Smooth muscle cell (in vitro differentiated cells): ENCODE measurements around the gene OMP. TPM values are rescaled to one million over a fixed set of nuclear protein-coding genes. Genes with fewer than 3 reads are reported as not detected.

Source experiments
- DNase-seq: peaks from one replicate; lab custom pipeline; 2025; ENCODE audit not compliant: unreplicated experiment; lab: John Stamatoyannopoulos, UW
- H2AFZ ChIP-seq: fragments of 200-600 bp; sonication (generic); 2 replicates; pipeline ENCODE4 v1.6.0; 2016; ENCODE audit warnings: antibody characterized with exemption, low read depth, mild to moderate bottlenecking
- H3F3A ChIP-seq: fragments of 200-600 bp; sonication (generic); 2 replicates; pipeline ENCODE4 v1.6.0; 2017; ENCODE audit warnings: antibody characterized with exemption, low read depth
- H3K27ac ChIP-seq: fragments of 200-600 bp; sonication (generic); 2 replicates; pipeline ENCODE4 v1.5.1; 2016; ENCODE audit warnings: low read depth, mild to moderate bottlenecking
- H3K27me3 ChIP-seq: fragments of 200-600 bp; sonication (generic); 2 replicates; pipeline ENCODE4 v1.6.1; 2016; ENCODE audit warnings: low read depth, mild to moderate bottlenecking
- H3K36me3 ChIP-seq: fragments of 200-600 bp; sonication (generic); 2 replicates; pipeline ENCODE4 v1.5.1; 2016; ENCODE audit warnings: low read depth
- H3K4me1 ChIP-seq: fragments of 200-600 bp; sonication (generic); 2 replicates; pipeline ENCODE4 v1.5.1; 2016; ENCODE audit warnings: low read depth
- H3K4me2 ChIP-seq: fragments of 200-600 bp; sonication (generic); 2 replicates; pipeline ENCODE4 v1.6.0; 2016; ENCODE audit warnings: mild to moderate bottlenecking
- H3K4me3 ChIP-seq: fragments of 200-600 bp; sonication (generic); 2 replicates; pipeline ENCODE4 v1.5.1; 2016; ENCODE audit warnings: mild to moderate bottlenecking
- H3K79me2 ChIP-seq: fragments of 200-600 bp; sonication (generic); 2 replicates; pipeline ENCODE4 v1.6.0; 2016; ENCODE audit warnings: low read depth, mild to moderate bottlenecking
- H3K9ac ChIP-seq: fragments of 200-600 bp; sonication (generic); 2 replicates; pipeline ENCODE4 v1.6.0; 2016; ENCODE audit warnings: low read depth
- H3K9me3 ChIP-seq: fragments of 200-600 bp; sonication (generic); replicated peaks from 2 replicates; pipeline ENCODE4 v1.5.1; 2016; ENCODE audit warnings: low read depth
- H4K20me1 ChIP-seq: fragments of 200-600 bp; sonication (generic); 2 replicates; pipeline ENCODE4 v1.6.0; 2016; ENCODE audit warnings: low read depth
- WGBS: methylation state at CpG from one replicate; pipeline ENCODE4 v1.1.7; 2016; ENCODE audit warnings: low lambda C conversion rate; 5-methylcytosine and 5-hydroxymethylcytosine counted together
- polyA plus RNA-seq: library from polyadenylated mRNA; unstranded; fragments of >200 nt; fragmentation: Nextera tagmentation; extraction: Ambion mirVana; gene quantifications from 2 replicates; pipeline ENCODE4 v1.2.1, GENCODE V29; 2016
- total RNA-seq: library from RNA; depleted of rRNA; stranded (reverse); fragments of >200 nt; gene quantifications from 2 replicates; pipeline ENCODE4 v1.2.3, GENCODE V29; 2014
- TF ChIP-seq, protein P1 (sequence below): fragments of 200-600 bp; sonication (generic); IDR thresholded peaks from 2 replicates; pipeline ENCODE4 v1.5.1; 2017; ENCODE audit warnings: borderline replicate concordance, mild to moderate bottlenecking, antibody characterized with exemption; ENCODE audit not compliant: insufficient read depth, poor library complexity, severe bottlenecking

The OMP gene
- total and polyA plus RNA-seq, 2 experiments from 2014 or later, result not detected

GRCh38 chr11:77064648-77065217 is 37.9 kb upstream of the OMP start:
- no peak for DNase-seq
- Histone ChIP-seq H3K79me2 (peaks cover 6% of the 10 kb centered on the region), H3K9me3 (no peaks in the 10 kb centered on the region), H3K4me3 (no peak overlapping the region), H3F3A (no peaks in the 10 kb centered on the region), H2AFZ (no peak overlapping the region), H3K27me3 (no peaks in the 10 kb centered on the region), H3K9ac (no peak overlapping the region), H3K4me1 (peaks cover 5% of the 10 kb centered on the region), H3K36me3 (no peaks in the 10 kb centered on the region), H3K4me2 (no peak overlapping the region), H3K27ac (no peak overlapping the region), H4K20me1 (peaks cover 8% of the 10 kb centered on the region)
- 89% methylated on average over 4 of the region's 4 CpGs for WGBS
- TF ChIP-seq, protein P1, sequence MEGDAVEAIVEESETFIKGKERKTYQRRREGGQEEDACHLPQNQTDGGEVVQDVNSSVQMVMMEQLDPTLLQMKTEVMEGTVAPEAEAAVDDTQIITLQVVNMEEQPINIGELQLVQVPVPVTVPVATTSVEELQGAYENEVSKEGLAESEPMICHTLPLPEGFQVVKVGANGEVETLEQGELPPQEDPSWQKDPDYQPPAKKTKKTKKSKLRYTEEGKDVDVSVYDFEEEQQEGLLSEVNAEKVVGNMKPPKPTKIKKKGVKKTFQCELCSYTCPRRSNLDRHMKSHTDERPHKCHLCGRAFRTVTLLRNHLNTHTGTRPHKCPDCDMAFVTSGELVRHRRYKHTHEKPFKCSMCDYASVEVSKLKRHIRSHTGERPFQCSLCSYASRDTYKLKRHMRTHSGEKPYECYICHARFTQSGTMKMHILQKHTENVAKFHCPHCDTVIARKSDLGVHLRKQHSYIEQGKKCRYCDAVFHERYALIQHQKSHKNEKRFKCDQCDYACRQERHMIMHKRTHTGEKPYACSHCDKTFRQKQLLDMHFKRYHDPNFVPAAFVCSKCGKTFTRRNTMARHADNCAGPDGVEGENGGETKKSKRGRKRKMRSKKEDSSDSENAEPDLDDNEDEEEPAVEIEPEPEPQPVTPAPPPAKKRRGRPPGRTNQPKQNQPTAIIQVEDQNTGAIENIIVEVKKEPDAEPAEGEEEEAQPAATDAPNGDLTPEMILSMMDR, result no peak

- H3K27ac ChIP-seq, result peak overlapping the region; percentile 78
- H3K79me2 ChIP-seq, result peaks cover 6% of the 10 kb centered on the region
- H3K9ac ChIP-seq, result peak overlapping the region; percentile 52
- TF ChIP-seq, protein P1, result no peak
- H2AFZ ChIP-seq, result peak overlapping the region; percentile 80
- H3K4me3 ChIP-seq, result peak overlapping the region; percentile 77
- peak; percentile 68 for DNase-seq
- no peaks in the 10 kb centered on the region for H3K36me3 ChIP-seq
- H3K4me1 ChIP-seq, result peaks cover 5% of the 10 kb centered on the region
- H3K9me3 ChIP-seq, result no peaks in the 10 kb centered on the region
- H4K20me1 ChIP-seq, result peaks cover 8% of the 10 kb centered on the region
- no peaks in the 10 kb centered on the region for H3K27me3 ChIP-seq
- 11% methylated on average over 14 of the region's 14 CpGs for WGBS
- no peaks in the 10 kb centered on the region for H3F3A ChIP-seq
- H3K4me2 ChIP-seq, result peak overlapping the region; percentile 99
Measured at GRCh38 chr11:77065878-77066228, 36.8 kb upstream of the OMP start.

DNA sequence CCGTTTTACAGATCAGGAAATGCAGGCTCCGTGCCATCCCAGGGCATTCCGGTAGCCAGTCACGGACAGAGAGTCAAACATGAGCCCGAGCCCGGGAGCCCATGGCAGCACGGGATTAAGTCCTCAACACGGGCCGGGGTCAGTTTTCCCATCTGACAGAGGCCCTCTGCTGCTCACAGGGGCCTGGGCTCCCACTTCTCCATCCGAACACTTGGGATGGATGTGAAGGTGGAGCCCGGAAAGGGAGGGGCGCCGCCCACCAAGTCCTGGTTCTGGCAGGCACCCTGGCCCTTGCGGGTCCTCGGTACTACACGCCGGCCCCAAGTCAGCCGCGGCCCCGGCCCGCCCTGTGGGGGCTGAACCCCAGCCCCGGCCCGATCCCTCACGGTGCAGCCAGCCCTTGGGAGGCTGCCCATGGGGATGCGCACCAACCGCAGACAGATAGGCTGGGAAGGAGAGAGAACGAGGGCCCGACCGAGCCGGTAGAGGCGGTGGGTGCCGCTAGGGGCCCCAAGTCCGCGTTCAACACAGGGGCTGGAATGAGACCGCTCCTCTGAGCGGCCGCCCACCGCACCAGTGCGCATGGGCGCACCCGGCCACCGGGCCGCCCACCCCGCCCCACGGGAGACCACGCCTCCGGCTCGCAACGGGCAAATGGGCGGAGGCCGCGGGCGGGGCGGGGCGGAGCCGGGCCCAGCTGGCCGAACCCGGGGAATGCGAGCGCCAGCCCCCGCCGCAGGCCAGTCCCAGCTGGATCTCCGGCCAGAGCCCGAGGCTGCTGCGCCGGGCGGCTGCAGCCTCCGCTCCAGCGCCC is 36.2 kb upstream of the OMP start, which contains the start of gene CAPN5:
CAPN5 (plus strand) TSS at position 743 of the 814 bp plus-strand sequence. CDS start 17,916 bp downstream, outside the sequence.
- Histone ChIP-seq H4K20me1 (peaks cover 8% of the 10 kb centered on the region), H3K4me3 (peak within 1 kb of the TSS; percentile 77), H2AFZ (peak within 1 kb of the TSS; percentile 80), H3K4me1 (peaks cover 5% of the 10 kb centered on the region), H3K4me2 (peak within 1 kb of the TSS; percentile 99), H3K27me3 (no peaks in the 10 kb centered on the region), H3K36me3 (no peaks in the 10 kb centered on the region), H3K79me2 (peaks cover 6% of the 10 kb centered on the region), H3F3A (no peaks in the 10 kb centered on the region), H3K9me3 (no peaks in the 10 kb centered on the region), H3K27ac (peak within 1 kb of the TSS; percentile 78), H3K9ac (peak within 1 kb of the TSS; percentile 52)
- DNase-seq, result peak; percentile 87
- TF ChIP-seq, protein P1, result no peak
- under 1% methylated on average over 59 of the region's 69 CpGs for WGBS
